Keratinocyte (primary cell): ENCODE data around the gene SAMHD1.

ENCODE experiments used
- CTCF ChIP-seq, 3 experiments: IDR thresholded peaks in 1 of 3; conservative IDR thresholded peaks in 1 of 3; optimal IDR thresholded peaks in 1 of 3; 2 replicates in 2 of 3; 3 replicates in 1 of 3; pipeline versions ENCODE3 to v1.5.1; 2011; ENCODE audit warnings: low read length in 3 of 3, mild to moderate bottlenecking in 3 of 3, moderate library complexity in 2 of 3, control low read depth in 1 of 3, inconsistent platforms in 1 of 3; ENCODE audit not compliant: insufficient read depth in 2 of 3; ENCODE audit errors: extremely low read depth in 1 of 3
- EZH2 ChIP-seq: IDR thresholded peaks from one replicate; pipeline ENCODE4 v1.6.1; 2012; ENCODE audit warnings: inconsistent platforms, mild to moderate bottlenecking, low read length, moderate library complexity

GRCh38 chr20:36888880-36889516, 62.5 kb downstream of the SAMHD1 start:
- TF ChIP-seq CTCF (optimal IDR thresholded peaks at IDR 0.05 in 1 of 3, IDR thresholded peaks at IDR 0.05 in 1 of 3, conservative IDR thresholded peaks at IDR 0.05 in 1 of 3; ENCODE audit: extremely low read depth in 1 of 3, insufficient read depth in 2 of 3, low read length in 3 of 3): no peak
- TF ChIP-seq EZH2: no peak
